Activated CD4-positive, alpha-beta T cell treated with anti-CD3 and anti-CD28 coated beads, Interleukin-2, amount 10 ng/mL, durations not matched to agents 7 days and 5 days (primary cell): ENCODE data around the gene SCGB1D4. TPM values are rescaled to one million over a fixed set of nuclear protein-coding genes. Genes with fewer than 3 reads are reported as not detected.

Experiments
- CTCF ChIA-PET: fragments of 350-600 bp; sonication (Branson Sonifier 250); formaldehyde crosslinking; loops from one replicate; lab custom pipeline; 2021; ENCODE audit warnings: antibody characterized with exemption; lab: Charles Lee
- POLR2A ChIA-PET: fragments of 350-600 bp; sonication (Branson Sonifier 250); formaldehyde crosslinking; loops from one replicate; lab custom pipeline; 2021; ENCODE audit warnings: antibody characterized with exemption; lab: Charles Lee
- DNase-seq: peaks from one replicate; pipeline ENCODE4 v3.0.0-alpha.2; 2020
- H3K27ac Mint-ChIP-seq: one replicate; pipeline ENCODE4 v1.8.0; 2021; ENCODE audit warnings: mild to moderate bottlenecking, moderate library complexity, mixed read lengths
- H3K27me3 Mint-ChIP-seq: one replicate; pipeline ENCODE4 v1.8.0; 2021; ENCODE audit warnings: mixed read lengths
- H3K36me3 Mint-ChIP-seq: one replicate; pipeline ENCODE4 v1.8.0; 2021; ENCODE audit warnings: low read depth, mixed read lengths
- H3K4me1 Mint-ChIP-seq: one replicate; pipeline ENCODE4 v1.8.0; 2021; ENCODE audit warnings: mixed read lengths
- H3K4me3 Mint-ChIP-seq: one replicate; pipeline ENCODE4 v1.8.0; 2021; ENCODE audit warnings: mild to moderate bottlenecking, moderate library complexity, mixed read lengths
- H3K9me3 Mint-ChIP-seq: one replicate; pipeline ENCODE4 v1.8.0; 2021; ENCODE audit warnings: mixed read lengths
- total RNA-seq, 2 experiments: library from RNA; stranded (reverse); gene quantifications; one replicate each; pipeline ENCODE4 v1.2.3, GENCODE V29; 2021

The SCGB1D4 gene
- total RNA-seq, 2 experiments from 2014 or later, result not detected

DNA sequence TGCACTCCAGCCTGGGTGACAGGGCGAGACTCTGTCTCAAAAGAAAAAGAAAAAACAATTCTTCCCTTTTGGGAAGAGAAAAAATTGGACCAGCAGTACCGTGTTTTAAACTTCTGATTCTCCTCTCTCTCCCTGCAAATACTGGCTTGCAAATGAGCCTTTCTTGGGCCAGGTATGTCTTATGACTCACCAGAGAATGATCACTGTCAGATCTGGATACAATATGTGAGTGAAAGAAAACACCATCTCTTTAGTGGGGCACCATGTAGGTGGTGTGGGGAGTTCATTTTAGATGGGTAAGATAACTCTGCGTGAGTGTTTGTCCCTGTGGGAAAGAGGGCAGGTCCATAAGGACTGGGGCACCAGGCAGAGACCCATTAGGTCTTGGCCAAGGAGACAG, 31.3 kb downstream of the SCGB1D4 start:
- ChIA-PET POLR2A (no interaction called here), CTCF (no interaction called here)
- Mint-ChIP-seq H3K4me3 (no peak overlapping the region), H3K27ac (no peak overlapping the region), H3K4me1 (peaks cover 1% of the 10 kb centered on the region), H3K9me3 (no peaks in the 10 kb centered on the region), H3K36me3 (no peaks in the 10 kb centered on the region), H3K27me3 (peaks cover 13% of the 10 kb centered on the region)
- DNase-seq, result no peak

DNA sequence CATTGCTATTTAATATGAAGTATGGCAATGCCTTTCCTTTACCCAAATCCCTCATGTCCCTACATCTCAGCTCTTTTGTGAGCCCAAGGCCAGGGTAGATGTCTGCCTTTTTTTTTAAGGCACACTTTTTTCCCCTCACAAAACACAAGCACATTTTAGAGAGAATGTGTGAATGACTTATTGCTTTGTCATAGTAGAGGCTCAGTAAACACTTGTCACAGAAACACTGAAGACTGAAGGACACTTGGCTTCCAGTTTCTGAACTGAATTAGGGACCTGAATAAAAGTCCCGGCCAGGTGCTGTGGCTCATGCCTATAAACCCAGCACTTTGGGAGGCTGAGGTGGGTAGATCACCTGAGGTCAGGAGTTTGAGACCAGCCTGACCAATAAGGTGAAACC, 31.8 kb downstream of the SCGB1D4 start:
- Mint-ChIP-seq H3K4me3 (no peak overlapping the region), H3K4me1 (peaks cover 1% of the 10 kb centered on the region), H3K36me3 (no peaks in the 10 kb centered on the region), H3K27me3 (peaks cover 8% of the 10 kb centered on the region), H3K9me3 (no peaks in the 10 kb centered on the region), H3K27ac (no peak overlapping the region)
- ChIA-PET POLR2A (no interaction called here), CTCF (no interaction called here)
- DNase-seq, result no peak

DNA sequence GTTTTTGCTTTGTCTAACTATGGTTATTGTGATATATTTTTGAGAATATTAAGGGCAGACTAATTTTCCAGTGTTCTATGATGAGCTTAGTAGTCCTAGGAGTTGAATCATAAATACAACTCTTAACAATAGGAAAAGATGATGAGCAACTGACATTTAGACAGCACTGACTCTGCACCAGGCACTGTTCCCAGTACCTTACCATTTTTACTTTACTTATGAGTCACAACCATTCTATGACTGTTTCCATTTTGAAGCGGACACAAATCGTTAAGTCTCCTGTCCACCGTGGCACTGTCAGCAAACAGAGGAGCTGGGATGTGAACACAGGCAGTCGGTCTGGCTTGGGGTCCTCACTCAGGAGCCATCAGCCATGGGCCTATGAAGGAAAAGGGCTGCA, 32.3 kb downstream of the SCGB1D4 start:
- no peaks in the 10 kb centered on the region for H3K9me3 Mint-ChIP-seq
- H3K36me3 Mint-ChIP-seq, result no peaks in the 10 kb centered on the region
- no peak for DNase-seq
- H3K27me3 Mint-ChIP-seq, result peaks cover 9% of the 10 kb centered on the region
- H3K27ac Mint-ChIP-seq, result no peak overlapping the region
- CTCF ChIA-PET, result no interaction called here
- POLR2A ChIA-PET, result no interaction called here
- no peak overlapping the region for H3K4me3 Mint-ChIP-seq
- H3K4me1 Mint-ChIP-seq, result peaks cover 1% of the 10 kb centered on the region

DNA sequence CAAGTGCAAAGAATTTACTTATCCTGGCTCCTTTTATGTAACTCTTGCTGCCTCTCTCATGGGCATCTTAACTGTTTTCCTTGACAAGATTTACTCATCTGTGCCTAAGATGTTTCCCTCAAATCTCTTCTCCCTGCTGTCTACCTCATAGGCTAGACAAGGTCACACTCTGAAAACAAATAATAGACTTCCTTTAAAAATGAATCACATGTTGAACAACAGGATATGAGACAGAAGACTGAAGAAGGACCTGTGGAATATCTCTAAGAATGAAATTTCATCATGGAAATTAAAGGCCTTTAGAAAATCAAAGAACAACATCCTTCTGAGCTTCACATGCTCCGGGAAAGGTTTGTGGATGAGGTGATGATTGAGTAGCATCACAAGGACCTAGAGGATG, 34.9 kb downstream of the SCGB1D4 start:
- H3K27ac Mint-ChIP-seq, result no peak overlapping the region
- POLR2A ChIA-PET, result no interaction called here

DNA sequence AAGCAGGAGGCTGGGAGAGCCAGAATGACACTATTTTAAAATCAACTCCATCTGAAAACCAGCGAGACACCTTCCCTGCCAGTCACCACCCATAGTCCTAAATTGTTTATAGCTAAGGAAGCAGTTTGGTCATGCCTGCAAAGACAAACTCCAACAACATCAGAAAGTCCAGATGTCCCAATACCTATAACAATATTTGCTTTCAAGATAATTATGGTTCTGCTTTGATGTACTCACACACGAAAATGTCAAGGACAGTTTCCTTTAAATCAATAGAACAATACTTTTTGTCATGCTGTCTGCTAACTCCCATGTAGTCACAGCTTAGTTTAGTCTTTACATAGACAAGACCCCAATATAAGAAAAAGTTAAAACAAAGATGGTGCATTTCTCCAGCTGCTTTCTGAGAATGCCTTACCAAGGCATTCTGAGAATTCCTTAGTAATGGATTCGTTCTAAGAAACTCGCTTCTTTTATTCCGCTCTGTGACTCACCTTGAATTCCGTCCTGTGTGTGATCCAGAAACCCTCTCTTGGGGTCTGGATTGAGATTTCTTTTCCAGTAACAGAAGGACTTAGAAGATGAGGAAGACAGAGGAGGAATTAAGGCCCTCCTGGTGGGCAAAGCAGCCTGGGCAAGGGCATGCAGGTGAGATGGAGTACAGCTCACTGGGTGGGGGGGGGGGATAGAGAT, 38.5 kb downstream of the SCGB1D4 start:
- Mint-ChIP-seq H3K27ac (no peak overlapping the region), H3K4me1 (peaks cover 1% of the 10 kb centered on the region), H3K9me3 (no peaks in the 10 kb centered on the region), H3K27me3 (peaks cover 27% of the 10 kb centered on the region), H3K4me3 (no peak overlapping the region), H3K36me3 (no peaks in the 10 kb centered on the region)
- DNase-seq, result no peak
- ChIA-PET CTCF (interaction anchor here (0.9 kb wide), 1 partner anchor 17 kb away, joined by 3 read pairs; no protein-coding TSS in a partner anchor), POLR2A (no interaction called here)

More for the DNA sequence above, 34.9 kb downstream of the SCGB1D4 start:
- DNase-seq, result no peak
- H3K36me3 Mint-ChIP-seq, result no peaks in the 10 kb centered on the region
- H3K9me3 Mint-ChIP-seq, result no peaks in the 10 kb centered on the region
- no peak overlapping the region for H3K4me3 Mint-ChIP-seq
- CTCF ChIA-PET, result interaction anchor here (0.6 kb wide), 1 partner anchor 429 kb away, joined by 3 read pairs; no protein-coding TSS in a partner anchor
- peaks cover 13% of the 10 kb centered on the region for H3K27me3 Mint-ChIP-seq
- peaks cover 1% of the 10 kb centered on the region for H3K4me1 Mint-ChIP-seq

DNA sequence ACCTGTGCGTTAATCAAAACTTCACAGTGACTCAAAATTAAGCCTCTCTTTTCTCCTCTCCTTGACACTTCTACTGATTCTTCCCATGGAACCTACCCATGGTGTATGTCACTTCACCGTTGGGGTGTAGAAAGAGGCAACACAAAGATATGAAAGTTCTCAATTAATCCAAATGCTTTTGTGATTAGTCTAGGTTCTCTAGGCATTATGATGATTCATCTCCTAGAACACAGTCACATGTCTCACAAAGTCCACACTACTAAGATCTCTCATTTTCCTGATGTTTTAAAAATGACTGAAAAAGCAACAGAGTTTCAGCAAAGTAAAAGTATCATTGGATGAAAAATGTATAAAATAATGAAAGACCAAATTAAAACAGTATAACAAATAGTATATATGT, 42.6 kb downstream of the SCGB1D4 start:
- Mint-ChIP-seq H3K36me3 (peaks cover 7% of the 10 kb centered on the region), H3K9me3 (peaks cover 17% of the 10 kb centered on the region), H3K27ac (no peak overlapping the region), H3K4me3 (no peak overlapping the region), H3K27me3 (peaks cover 24% of the 10 kb centered on the region), H3K4me1 (no peaks in the 10 kb centered on the region)
- no peak for DNase-seq
- ChIA-PET CTCF (interaction anchor here (0.6 to 0.8 kb wide), 3 partner anchors 41 to 1179 kb away, joined by 3 read pairs; no protein-coding TSS in a partner anchor), POLR2A (no interaction called here)

DNA sequence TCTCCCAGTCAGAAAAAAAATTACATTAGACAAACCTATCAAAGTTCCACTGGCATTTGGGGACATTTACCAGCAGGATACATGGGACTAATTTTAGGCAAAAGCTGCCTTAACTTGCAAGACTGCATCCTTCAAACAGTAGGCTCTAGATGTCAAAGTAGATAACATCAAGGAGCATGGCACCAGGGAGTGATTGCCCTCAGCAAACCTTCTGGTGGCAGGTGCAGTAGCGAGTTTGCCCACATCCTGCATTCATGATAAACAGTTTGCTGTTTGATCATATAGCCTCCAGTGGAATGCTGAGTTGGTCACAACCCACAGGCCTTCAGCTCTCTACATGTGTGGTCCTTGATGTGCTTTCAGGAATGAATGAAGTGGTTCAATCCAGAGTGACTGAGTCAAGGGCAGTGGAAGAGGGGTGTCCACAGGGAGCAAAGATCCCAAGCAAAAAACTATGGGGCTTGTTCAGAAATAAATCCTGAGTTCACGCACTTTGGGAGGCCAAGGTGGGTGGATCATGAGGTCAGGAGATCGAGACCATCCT, 44.8 kb downstream of the SCGB1D4 start:
- Mint-ChIP-seq H3K9me3 (peaks cover 30% of the 10 kb centered on the region), H3K4me1 (no peaks in the 10 kb centered on the region), H3K36me3 (peaks cover 7% of the 10 kb centered on the region), H3K27me3 (peaks cover 24% of the 10 kb centered on the region), H3K4me3 (no peak overlapping the region), H3K27ac (no peak overlapping the region)
- POLR2A ChIA-PET, result no interaction called here
- DNase-seq, result no peak
- CTCF ChIA-PET, result no interaction called here

DNA sequence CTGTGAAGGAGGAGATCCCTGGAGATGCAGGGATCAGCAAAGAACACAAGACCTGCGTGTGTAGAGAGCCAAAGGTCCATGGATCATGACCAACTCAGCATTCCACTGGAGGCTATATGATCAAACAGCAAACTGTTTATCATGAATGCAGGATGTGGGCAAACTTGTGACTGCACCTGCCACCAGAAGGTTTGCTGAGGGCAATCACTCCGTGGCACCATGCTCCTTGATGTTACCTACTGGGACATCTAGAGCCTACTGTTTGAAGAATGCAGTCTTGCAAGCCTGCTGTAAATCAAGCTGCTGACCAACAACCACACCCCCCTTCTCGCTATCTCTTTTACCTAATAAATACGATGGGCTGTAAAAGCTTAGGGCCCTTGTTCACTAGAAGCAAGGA, 47.2 kb downstream of the SCGB1D4 start:
- DNase-seq, result no peak
- Mint-ChIP-seq H3K27ac (no peak overlapping the region), H3K36me3 (peaks cover 7% of the 10 kb centered on the region), H3K9me3 (peaks cover 30% of the 10 kb centered on the region), H3K27me3 (peaks cover 16% of the 10 kb centered on the region), H3K4me3 (no peak overlapping the region), H3K4me1 (no peaks in the 10 kb centered on the region)
- ChIA-PET POLR2A (no interaction called here), CTCF (interaction anchor here (1.3 kb wide), 1 partner anchor 9 kb away, joined by 3 read pairs; the partner anchor contains the start of gene SCGB1D2)

Other genes starting within 250 kb of the SCGB1D4 start
- 100 to 1,000 TPM; 200 to 204 TPM for gene INCENP, start 175.1 kb downstream of the SCGB1D4 start, total RNA-seq
- gene SCGB1D1, start 108.9 kb downstream of the SCGB1D4 start, total RNA-seq, result not detected
- not detected for gene SCGB2A1, start 90.4 kb downstream of the SCGB1D4 start, total RNA-seq
- gene SCGB1D2, start 56.8 kb downstream of the SCGB1D4 start, total RNA-seq, result not detected
- not detected for gene SCGB2A2, start 28.9 kb downstream of the SCGB1D4 start, total RNA-seq
- gene ASRGL1, start 38.4 kb upstream of the SCGB1D4 start, total RNA-seq, result 1 to 10 TPM in 1 of 2 experiments, under 1 TPM in 1; 0.84 to 1.2 TPM
- not detected for gene SCGB1A1, start 120.0 kb upstream of the SCGB1D4 start, total RNA-seq
- gene AHNAK, start 247.7 kb upstream of the SCGB1D4 start, total RNA-seq, result 100 to 1,000 TPM; 206 to 237 TPM